SKM-1 treated with dmso at 0.1 percent for 144 hours (cell line): ENCODE measurements around the gene ZNF658.
"Not testable (repeated sequence)": the region's sequence is repeated elsewhere in the genome, so short reads cannot be mapped to it uniquely, and the experiment has no call there.

ENCODE experiments used
- DNase-seq: peaks from one replicate; lab custom pipeline; 2025; ENCODE audit not compliant: unreplicated experiment; lab: John Stamatoyannopoulos, UW

Gene ZNF658

DNA sequence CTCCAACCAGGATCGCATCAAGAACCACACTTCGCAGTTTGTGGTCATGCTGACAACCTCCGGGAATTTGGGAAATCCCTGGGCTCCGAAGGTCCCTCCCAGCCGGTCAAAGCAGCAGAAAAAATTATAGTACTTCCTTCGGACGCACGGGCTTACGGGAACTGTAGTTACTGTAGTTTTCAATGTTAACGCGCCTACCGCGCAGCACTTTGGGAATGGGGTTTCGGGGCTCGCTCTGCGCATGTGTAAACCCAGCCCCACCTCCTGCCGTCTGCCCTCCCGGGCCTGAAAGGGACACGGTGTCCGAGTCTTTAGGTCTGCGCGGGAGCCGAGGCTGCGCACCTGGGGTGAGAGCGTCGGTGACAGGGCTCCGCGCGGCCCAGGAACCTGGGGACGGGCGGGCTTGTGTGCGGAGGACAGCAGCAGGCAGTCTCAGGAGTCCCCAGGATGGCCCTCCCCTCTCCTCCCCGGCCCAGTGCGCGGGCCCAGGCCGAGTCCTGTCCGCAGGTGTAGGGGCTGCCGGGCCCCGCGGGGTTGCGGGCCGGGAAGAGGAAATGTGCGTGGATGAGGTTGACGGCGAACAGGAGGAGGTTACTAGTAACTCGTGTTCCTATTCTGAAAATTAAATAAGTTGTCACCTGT, at the start of gene ZNF658:
TSS of gene ZNF658 (plus strand) at position 236 of the 642 bp plus-strand sequence. CDS start 2,837 bp downstream, outside the sequence.
- not testable (repeated sequence) for DNase-seq

DNA sequence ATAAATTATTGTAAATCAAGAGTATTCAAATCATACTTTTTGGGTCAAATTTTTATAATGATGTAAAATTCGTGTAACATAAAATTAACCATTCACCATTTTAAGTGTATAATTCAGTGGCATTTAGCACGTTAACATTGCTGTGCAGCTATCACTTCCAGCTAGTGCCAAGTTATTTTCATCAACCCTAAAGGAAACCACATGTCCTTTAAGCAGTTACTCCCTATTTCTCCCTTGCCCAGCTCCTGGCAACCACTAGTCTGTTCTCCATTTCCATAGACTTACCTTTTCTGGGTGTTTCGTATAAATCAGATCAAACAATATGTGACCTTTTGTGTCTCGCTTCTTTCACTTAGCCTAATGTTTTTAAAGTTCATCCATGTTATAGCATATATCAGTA, 38.8 kb upstream of the ZNF658 start:
- DNase-seq, result not testable (repeated sequence)

DNA sequence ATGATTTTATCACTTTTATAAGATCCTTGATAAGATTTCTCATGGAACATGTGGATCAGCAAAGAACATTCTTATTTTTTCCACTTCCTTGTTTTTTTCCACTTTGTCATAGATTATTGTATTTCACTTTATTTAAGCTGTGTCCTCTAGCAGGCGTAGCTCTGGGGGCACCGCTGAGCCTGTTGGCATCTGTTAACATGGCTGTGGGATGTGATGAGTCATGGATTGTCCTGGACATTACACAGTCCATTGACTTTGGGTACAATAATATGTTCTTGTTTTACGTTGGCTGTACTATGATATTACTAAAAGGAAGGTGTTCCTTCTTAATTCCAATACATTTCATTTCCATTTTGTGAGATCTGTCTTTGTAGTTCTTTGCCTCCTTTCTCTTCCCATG, 31.9 kb upstream of the ZNF658 start:
- DNase-seq, result not testable (repeated sequence)

DNA sequence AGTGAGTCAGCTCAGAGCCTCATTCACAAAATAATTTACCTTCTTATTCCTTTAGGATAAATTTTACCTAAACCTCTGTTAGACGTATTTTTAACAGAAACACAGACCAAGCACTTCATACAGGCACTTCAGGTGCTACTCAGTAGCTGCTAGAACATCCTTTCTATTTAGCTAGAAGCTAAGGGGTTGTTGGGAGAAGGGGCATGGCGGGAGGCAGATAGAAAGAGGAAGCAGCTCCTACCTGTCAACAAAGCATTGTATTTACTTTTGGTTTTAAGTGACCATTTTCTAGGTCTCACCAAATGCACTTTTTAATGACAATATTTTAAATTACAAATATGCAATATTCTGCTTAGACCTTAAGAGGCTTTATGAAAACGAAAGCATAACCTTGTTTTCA, 19.9 kb upstream of the ZNF658 start:
- DNase-seq, result not testable (repeated sequence)

DNA sequence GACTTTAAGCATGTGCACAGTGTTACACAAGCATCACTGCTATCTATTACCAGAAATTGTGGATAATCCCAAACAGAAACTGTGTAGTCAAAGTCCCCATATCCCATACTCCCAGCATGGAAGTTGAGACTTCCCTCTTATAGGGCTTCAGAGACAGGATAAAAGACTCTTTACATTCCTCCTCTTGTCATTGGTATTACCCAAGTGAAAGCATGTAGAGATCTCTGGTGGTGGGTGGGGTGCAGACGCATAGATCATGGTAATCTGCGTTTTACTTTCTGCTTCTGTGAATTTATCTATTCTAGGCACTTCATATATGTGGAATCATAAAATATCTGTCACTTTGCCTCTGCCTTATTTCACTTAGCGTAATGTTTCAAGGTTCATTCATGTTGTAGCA, 18.7 kb upstream of the ZNF658 start:
- not testable (repeated sequence) for DNase-seq

DNA sequence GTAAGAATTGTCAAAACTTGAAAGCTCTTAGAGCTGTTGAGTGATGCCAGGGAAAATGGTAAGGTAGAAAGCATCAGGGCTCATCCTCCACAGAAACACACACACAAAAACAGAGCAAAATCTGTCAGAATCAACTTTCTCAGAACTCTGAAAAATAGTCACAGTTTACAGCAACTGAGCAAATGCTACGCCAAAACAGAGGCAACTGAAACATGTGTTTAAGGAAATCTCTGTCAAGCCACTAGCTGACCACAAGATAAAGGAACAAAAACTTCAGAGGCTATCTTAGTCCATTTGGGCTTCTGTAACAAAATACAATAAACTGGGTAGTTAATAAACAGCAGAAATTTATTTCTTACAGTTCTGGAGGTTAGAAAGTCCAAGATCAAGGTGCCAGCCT, 10.2 kb upstream of the ZNF658 start:
- not testable (repeated sequence) for DNase-seq

DNA sequence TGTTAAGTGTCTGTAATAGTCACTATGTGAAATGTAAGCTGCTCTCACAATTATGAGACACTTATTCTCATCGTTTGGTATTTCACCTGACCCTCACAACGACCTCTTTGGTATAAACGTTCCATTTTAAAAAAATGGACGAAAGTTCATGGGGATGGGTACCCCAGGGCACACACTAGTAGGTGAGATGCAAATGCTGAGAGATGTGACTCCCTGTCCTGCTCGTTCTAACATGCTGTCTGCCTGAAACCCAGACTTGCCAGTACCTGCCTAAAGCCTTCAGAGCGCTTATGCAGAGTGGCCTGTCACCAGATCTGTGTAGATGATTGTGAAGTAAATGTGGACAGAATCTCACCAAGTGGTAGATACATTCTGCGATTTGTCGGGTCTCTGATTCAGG, 616 bp downstream of the ZNF658 start:
- DNase-seq, result not testable (repeated sequence)

DNA sequence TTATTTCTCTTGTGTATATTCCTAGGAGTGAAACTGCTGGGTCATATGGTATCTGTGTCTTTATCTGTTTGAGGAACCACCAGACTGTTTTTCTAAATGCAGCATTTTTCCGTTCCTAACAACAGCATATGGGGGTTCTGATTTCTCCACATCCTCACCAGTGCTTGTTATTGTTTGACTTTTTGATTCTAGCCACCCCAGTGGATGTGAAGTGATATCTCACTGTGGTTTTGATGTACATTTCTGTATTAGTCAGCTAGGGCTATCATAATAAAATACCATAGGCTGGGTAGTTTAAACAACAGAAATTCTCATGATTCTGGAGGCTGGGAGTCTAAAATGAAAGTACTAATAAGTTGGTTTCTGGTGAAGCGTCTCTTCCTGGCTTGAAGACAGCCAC, 9.0 kb downstream of the ZNF658 start:
- DNase-seq, result not testable (repeated sequence)

DNA sequence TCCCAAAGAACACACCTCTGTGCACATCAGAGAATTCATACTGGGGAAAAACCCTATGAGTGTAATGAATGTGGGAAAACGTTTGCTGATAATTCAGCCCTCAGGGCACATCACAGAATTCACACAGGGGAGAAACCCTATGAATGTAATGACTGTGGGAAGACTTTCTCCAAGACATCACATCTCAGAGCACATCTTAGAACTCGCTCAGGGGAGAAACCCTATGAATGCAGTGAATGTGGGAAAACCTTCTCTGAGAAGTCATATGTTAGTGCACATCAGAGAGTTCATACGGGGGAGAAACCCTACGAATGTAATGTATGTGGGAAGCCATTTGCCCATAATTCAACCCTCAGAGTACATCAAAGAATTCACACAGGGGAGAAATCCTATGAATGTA, 19.5 kb downstream of the ZNF658 start:
- not testable (repeated sequence) for DNase-seq

DNA sequence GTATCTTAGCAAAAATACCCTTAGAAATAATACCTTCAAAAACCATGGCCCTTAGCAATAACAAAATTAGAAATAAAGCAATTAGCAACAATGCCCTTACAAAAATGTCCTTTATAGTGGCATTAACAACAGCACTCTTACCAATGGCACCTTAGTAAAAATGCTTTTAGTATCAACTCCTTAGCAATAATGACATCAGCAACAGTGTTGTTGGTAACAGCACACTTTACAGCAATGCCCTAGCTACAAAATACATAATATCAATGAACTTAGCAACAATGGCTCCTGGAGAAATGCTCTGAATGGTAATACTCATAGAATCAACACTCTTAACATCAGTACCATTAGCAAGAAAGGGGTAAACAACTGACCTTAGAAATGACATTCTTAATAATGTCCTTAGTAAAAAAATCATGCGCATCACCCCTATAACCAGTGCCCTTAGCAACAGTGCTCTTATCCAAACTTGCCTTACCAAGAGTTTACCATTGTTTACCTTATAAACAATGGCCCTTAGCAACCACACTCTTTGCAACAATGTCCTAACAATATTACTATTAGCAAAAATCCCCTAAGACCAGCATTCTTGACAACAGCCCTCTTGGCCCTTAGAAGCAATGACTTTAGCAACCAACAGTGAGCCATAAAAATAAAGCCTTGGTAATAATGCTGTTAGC, 35.8 kb downstream of the ZNF658 start:
- DNase-seq, result not testable (repeated sequence)

DNA sequence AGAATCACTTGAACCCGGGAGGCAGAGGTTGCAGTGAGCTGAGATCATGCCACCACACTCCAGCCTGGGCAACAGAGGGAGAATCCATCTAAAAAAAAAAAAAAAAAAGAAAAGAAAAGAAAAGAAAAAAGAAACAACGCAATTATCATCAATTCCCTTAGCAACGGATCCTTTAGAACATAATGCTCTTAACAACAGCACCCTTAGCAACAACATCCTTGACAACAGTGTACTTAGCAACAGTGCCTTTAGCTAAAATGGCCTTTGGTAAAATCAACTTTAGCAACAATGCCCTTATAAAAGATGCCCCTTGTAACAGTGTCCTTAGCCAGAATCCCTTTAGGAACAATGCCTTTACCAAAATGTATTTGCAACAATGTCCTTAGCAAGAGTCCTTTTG, 37.1 kb downstream of the ZNF658 start:
- DNase-seq, result not testable (repeated sequence)

DNA sequence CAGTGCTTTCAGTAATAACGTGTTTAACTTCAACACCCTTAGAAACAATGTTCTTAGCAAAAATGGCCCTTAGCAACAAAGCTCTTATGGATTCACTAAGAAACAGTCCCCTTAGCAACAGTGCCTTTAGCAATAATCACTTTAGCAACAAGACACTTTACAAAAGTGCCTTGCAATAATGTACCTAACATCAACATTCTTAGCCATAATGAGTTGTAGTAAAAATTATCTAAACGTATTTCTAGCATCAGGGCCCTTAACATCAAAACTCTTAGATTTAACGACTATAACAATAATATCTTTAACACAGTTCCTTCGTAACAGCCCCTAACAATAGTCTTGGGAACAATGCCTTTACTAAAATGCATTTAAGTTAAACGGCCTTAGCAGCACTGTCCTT, 37.8 kb downstream of the ZNF658 start:
- not testable (repeated sequence) for DNase-seq

DNA sequence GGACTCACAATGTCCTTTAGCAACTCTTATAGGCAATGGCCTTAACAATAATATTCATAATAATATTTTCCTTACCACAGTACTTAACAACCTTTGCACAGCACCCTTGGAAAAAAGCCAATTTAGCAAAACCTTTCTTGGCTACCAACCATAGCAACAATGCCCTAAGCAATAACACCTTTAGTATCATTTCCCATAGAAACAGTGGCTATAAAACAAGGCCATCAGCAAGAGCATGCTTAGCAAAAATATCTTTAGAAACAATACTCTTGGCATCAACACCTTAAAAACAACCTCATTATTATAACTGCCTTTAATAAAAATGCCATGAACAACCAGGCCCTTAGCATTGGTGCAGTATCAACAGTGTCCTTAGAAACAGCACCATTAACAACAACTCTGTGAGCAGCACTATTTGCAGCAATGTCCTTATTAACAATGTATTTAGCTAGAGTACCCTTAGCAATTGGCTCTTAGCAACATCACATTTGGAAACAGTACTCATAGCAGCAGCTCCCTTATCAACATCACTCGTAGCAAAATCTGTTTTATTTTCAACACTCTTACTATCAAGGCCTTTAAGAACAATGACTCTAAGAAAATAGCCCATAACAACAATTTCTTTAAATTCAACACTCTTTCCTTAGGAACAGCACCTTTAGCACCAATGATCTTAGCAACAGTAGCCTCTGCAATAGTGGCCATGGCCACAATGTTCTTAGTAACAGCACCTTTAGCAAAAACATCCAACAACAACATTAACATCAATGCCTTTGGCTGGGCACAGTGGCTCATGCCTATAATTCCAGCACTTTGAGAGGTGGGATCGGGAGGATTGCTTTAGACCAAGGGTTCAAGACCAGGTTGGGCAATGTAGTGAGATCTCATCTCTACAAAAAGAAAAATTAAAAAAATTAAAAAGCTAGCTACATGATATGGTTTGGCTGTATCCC, 39.6 kb downstream of the ZNF658 start:
- not testable (repeated sequence) for DNase-seq

DNA sequence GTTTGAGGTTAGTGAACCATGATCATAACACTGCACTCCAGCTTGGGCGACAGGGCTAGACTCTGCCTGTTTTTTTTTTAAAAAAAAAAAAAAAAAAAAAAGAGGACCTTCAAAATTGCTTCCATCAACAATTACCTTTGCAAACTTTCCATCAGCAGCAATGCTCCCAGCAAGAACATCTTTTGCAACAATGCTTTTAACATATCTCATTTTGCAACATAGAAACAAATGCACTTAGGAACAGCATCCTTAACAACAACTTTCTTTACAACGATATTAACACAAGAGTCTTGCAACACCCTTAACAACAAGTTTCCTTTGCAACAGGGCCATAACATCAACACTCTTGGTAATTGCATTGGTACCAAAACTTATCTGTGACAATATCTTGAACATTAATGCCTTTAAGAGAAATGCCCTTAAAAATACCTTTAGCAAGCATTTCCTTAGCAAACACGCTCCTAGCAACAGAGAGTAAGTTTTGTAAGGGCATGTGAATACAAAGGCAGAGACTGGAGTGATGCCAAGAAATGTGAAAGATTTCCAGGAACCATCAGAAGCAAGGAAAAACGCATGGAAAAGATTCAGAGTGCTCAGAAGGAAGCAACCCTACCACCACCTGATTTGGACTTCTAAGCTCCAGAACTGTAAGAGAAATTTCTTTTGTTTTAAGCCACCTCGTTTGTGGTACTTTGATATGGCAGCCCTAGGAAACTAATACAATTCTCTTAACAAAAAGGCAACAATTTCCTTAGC, 42.1 kb downstream of the ZNF658 start:
- DNase-seq, result not testable (repeated sequence)

DNA sequence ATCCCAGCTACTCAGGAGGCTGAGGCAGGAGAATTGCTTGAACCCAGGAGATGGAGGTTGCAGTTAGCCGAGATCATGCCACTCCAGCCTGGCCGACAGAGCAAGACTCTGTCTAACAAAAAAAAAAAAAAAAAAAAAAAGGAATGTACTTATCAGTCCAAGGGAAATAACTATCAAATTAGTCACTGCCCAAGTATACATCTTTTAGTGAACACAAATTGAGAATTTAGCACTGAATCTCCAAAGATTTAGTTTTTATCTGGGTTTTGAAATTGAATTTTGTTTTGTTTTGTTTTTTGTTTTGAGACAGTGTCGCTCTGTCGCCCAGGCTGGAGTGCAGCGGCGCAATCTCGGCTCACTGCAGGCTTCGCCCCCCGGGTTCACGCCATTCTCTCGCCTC, 52.1 kb downstream of the ZNF658 start:
- not testable (repeated sequence) for DNase-seq
